AG04450 (cell line): ENCODE measurements around the gene CARNS1. TPM values are rescaled to one million over a fixed set of nuclear protein-coding genes. Genes with fewer than 3 reads are reported as not detected.

Experiments
- CTCF ChIA-PET: fragments of 300-600, 350-600 bp; formaldehyde crosslinking; extraction: SDS; loops from one replicate; lab custom pipeline; 2022; ENCODE audit warnings: antibody characterized with exemption, inconsistent platforms; lab: Charles Lee
- POLR2A ChIA-PET: fragments of 350-600 bp; formaldehyde crosslinking; extraction: SDS; loops from one replicate; lab custom pipeline; 2021; ENCODE audit warnings: antibody characterized with exemption, inconsistent platforms; lab: Yijun Ruan, JAX
- DNase-seq: peaks from one replicate; pipeline ENCODE4 v3.0.0-alpha.2; 2011; ENCODE audit warnings: low read depth, low spot score
- H3K27ac ChIP-seq: one replicate; pipeline ENCODE4 v1.5.1; 2012; ENCODE audit warnings: low read depth, low read length, control low read depth
- H3K27me3 ChIP-seq: one replicate; pipeline ENCODE4 v1.6.0; 2012; ENCODE audit warnings: low read length; ENCODE audit not compliant: control insufficient read depth, insufficient read depth
- H3K4me3 ChIP-seq: 2 replicates; pipeline ENCODE4 v1.5.1; 2011; ENCODE audit warnings: mild to moderate bottlenecking, low read depth, low read length, control low read depth
- H3K9me3 ChIP-seq: 2 replicates; pipeline ENCODE4 v1.5.1; 2012; ENCODE audit warnings: low read length; ENCODE audit not compliant: control insufficient read depth, insufficient read depth
- polyA plus RNA-seq: library from polyadenylated mRNA; depleted of rRNA; stranded (reverse); fragments of >200 nt; gene quantifications from 2 replicates; pipeline ENCODE4 v1.2.3, GENCODE V29; 2011
- TF ChIP-seq, protein P1 (sequence below): IDR thresholded peaks from 2 replicates; pipeline ENCODE4 v1.5.1; 2011; ENCODE audit warnings: low read depth, low read length, control low read depth, inconsistent platforms

CARNS1 gene
- polyA plus RNA-seq, 1 experiment = 0.09 TPM

DNA sequence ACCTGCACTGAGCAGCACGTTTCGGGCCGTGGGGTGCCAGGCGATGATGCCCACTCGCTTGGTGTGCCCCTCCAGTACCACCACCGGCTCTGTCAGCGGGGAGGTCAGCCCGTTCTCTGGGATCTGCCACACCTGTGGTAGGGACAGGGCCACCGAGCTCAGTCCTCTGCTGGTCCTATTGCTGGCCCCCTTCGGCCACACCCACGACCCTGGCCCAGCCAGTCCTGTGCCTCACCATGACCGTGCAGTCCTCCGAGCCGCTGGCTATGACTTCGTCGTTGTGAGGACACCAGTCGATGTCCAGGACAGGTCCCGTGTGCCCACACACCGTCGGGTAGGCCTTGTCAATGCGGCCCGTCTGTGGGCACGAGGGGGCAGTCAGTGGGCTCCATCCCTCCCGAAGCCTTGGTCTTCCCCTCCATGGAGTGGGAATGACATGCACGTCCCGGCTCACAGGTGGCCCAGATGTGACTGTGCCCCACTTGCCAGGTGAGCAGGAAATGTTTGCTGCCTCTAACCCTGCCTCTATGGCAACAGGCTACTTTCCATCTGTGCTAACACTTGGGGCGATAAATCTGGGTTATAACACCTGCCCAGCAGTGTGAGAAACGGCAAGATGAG lies 26.4 kb downstream of the CARNS1 start:
- ChIA-PET POLR2A (no interaction called here), CTCF (no interaction called here)
- H3K9me3 ChIP-seq = no peaks in the 10 kb centered on the region; the same call in 1 of the 2 replicates
- no peaks in the 10 kb centered on the region for H3K27me3 ChIP-seq
- peak overlapping the region; percentile 85 for H3K4me3 ChIP-seq
- TF ChIP-seq, protein P1, sequence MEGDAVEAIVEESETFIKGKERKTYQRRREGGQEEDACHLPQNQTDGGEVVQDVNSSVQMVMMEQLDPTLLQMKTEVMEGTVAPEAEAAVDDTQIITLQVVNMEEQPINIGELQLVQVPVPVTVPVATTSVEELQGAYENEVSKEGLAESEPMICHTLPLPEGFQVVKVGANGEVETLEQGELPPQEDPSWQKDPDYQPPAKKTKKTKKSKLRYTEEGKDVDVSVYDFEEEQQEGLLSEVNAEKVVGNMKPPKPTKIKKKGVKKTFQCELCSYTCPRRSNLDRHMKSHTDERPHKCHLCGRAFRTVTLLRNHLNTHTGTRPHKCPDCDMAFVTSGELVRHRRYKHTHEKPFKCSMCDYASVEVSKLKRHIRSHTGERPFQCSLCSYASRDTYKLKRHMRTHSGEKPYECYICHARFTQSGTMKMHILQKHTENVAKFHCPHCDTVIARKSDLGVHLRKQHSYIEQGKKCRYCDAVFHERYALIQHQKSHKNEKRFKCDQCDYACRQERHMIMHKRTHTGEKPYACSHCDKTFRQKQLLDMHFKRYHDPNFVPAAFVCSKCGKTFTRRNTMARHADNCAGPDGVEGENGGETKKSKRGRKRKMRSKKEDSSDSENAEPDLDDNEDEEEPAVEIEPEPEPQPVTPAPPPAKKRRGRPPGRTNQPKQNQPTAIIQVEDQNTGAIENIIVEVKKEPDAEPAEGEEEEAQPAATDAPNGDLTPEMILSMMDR = no peak
- H3K27ac ChIP-seq = no peak overlapping the region
- no peak for DNase-seq

DNA sequence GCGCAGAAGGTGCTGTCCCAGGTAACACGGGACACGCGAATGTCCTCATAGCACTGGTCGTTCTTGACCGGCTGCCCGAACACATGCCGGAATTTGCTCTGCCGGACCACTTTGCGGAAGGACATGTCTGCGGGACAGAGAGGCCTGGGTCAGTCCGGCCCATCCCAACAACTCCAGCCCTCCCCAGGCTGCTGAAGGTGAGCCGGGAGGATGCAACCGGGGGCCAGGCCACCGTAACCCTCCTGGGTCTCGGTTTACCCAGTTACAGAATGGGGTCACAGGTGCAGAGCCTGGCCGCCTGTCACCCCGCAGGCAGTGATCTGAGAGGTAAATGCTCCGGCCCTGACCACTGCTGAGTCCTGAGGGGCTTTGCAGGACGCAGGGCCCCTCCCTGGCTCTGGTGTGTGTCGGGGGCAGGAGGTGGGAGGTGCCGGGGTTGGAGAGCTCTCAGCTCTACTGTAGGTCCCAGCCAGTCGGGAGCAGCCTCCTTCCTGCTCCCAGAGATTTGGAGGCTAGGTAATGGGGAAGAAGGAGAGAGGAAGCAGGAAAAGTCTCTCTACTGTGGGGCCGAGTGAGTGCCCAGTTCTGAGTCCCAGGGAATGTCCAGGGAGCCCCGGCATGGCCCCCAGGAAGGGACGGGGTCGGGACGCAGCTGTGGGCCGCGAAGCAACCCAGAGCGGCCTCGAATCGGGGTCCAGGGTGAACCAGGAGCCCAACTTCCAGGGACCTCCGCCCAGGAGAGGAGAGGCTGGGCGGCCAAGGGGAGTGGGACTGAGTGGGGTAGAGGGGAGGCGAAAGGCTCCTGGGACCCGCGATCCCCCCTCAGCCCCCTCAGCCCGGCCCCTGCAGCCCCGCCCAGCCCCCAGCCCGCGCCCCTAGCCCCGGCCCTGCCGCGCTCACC lies 27.3 kb downstream of the CARNS1 start:
- peak overlapping the region; percentile 47 for H3K27ac ChIP-seq
- ChIA-PET POLR2A (interaction anchor here (0.6 kb wide), 1 partner anchor 26 kb away, joined by 4 read pairs; the partner anchor contains the start of gene TMEM134), CTCF (interaction anchor here (0.6 kb wide), 1 partner anchor 60 kb away, joined by 3 read pairs; no protein-coding TSS in a partner anchor)
- H3K27me3 ChIP-seq = no peaks in the 10 kb centered on the region
- H3K4me3 ChIP-seq = peak overlapping the region; percentile 85
- no peak for DNase-seq
- TF ChIP-seq, protein P1 = no peak
- H3K9me3 ChIP-seq = no peaks in the 10 kb centered on the region; the same call in 1 of the 2 replicates

DNA sequence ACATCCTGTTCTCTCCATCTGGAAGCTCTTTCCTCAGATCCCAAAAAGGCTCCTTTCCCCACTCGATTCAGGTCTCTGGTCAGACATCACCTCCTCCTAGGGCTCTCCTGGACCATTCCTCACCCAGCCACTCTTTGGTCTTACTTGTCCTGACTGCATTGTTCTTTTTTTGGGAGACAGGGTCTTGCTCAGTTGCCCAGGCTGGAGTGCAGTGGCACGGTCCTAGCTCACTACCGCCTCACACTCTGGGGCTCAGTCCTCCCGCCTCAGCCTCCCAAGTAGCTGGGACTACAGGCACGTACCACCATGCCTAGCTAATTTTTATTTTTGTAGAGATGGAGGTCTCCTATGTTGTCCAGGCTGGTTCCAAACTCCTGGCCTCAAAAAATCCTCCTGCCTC lies 30.0 kb downstream of the CARNS1 start:
- CTCF ChIA-PET = no interaction called here
- POLR2A ChIA-PET = no interaction called here

DNA sequence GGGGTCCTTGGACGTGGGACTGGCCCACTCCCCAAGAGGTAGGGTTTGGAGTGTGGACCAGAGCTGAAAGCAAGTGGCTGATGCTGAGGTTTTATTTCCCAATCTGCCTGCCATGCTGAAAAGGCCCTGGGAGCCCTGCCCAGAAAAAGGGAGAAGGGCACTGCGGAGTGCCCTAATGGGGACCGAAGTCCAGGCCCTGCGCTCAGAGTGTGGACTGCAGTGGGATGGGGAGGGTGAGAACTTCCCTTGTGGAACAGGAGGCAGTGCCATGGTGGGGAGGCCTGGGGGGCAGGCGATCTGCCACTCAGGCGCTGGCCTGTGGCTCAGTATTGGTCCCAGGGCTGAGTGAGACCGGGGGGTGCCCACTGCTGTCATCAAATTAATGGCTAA lies 32.7 kb downstream of the CARNS1 start:
- H3K27ac ChIP-seq = no peak overlapping the region
- peaks cover 3% of the 10 kb centered on the region for H3K27me3 ChIP-seq
- no peaks in the 10 kb centered on the region; the same call in 1 of the 2 replicates for H3K9me3 ChIP-seq
- no peak for DNase-seq
- CTCF ChIA-PET = interaction anchor here (0.6 kb wide), 1 partner anchor 204 kb away, joined by 3 read pairs; no protein-coding TSS in a partner anchor
- POLR2A ChIA-PET = no interaction called here
- H3K4me3 ChIP-seq = no peak overlapping the region
- TF ChIP-seq, protein P1 = no peak

More for the DNA sequence above, 30.0 kb downstream of the CARNS1 start:
- H3K27ac ChIP-seq = no peak overlapping the region
- H3K4me3 ChIP-seq = no peak overlapping the region
- TF ChIP-seq, protein P1 = no peak
- H3K9me3 ChIP-seq = no peaks in the 10 kb centered on the region; the same call in 1 of the 2 replicates
- no peaks in the 10 kb centered on the region for H3K27me3 ChIP-seq
- DNase-seq = no peak
